BJ (cell line): ENCODE data around the gene SLC7A6OS. TPM values are rescaled to one million over a fixed set of nuclear protein-coding genes. Genes with fewer than 3 reads are reported as not detected.

ENCODE experiments used
- CTCF ChIA-PET: fragments of 350-600 bp; formaldehyde crosslinking; extraction: SDS; loops from one replicate; lab custom pipeline; 2021; ENCODE audit warnings: antibody characterized with exemption, inconsistent platforms; lab: Yijun Ruan, JAX
- POLR2A ChIA-PET: fragments of 300-600 bp; sonication (Branson Sonifier 250); formaldehyde crosslinking; extraction: SDS; loops from one replicate; lab custom pipeline; 2021; ENCODE audit warnings: antibody characterized with exemption; lab: Charles Lee
- DNase-seq: peaks from one replicate; pipeline ENCODE4 v3.0.0-alpha.2; 2011; ENCODE audit warnings: low read depth
- H3K27me3 ChIP-seq: 2 replicates; pipeline ENCODE4 v1.6.0; 2011; ENCODE audit warnings: low read length; ENCODE audit not compliant: control insufficient read depth, insufficient read depth
- H3K36me3 ChIP-seq: 2 replicates; pipeline ENCODE4 v1.5.1; 2011; ENCODE audit warnings: low read length; ENCODE audit not compliant: control insufficient read depth, insufficient read depth
- H3K4me3 ChIP-seq: 2 replicates; pipeline ENCODE4 v1.5.1; 2011; ENCODE audit warnings: low read depth, mild to moderate bottlenecking, control low read depth, low read length
- CTCF ChIP-seq: IDR thresholded peaks from 2 replicates; pipeline ENCODE4 v1.5.1; 2011; ENCODE audit warnings: low read depth, mild to moderate bottlenecking, control low read depth, inconsistent platforms, low read length, moderate library complexity; ENCODE audit not compliant: insufficient read depth
- polyA plus RNA-seq: library from polyadenylated mRNA; depleted of rRNA; stranded (reverse); fragments of >200 nt; gene quantifications from 2 replicates; pipeline ENCODE4 v1.2.3, GENCODE V29; 2011

The SLC7A6OS gene
- polyA plus RNA-seq, 1 experiment, result 5.3 TPM

- CTCF ChIA-PET, result interaction anchor here (0.7 to 14.3 kb wide), 11 partner anchors 10 to 164 kb away, joined by 3 to 310 read pairs (median 3); partner anchors contain the start of genes PLA2G15, PRMT7 and SLC7A6OS
These were observed 52.6 kb downstream of the SLC7A6OS start for GRCh38 chr16:68257906-68258800.

GRCh38 chr16:68257251-68257905 lies 53.4 kb downstream of the SLC7A6OS start:
- Histone ChIP-seq H3K4me3 (no peak overlapping the region), H3K27me3 (no peaks in the 10 kb centered on the region), H3K36me3 (peaks cover 23% of the 10 kb centered on the region)
- ChIA-PET POLR2A (interaction anchor here (1.0 kb wide), 1 partner anchor 12 kb away, joined by 7 read pairs; the partner anchor contains the start of gene PLA2G15), CTCF (interaction anchor here (0.7 to 14.3 kb wide), 8 partner anchors 9 to 84 kb away, joined by 3 to 310 read pairs (median 4); partner anchors contain the start of gene PLA2G15)
- no peak for DNase-seq
- TF ChIP-seq CTCF, result no peak

More at GRCh38 chr16:68257906-68258800, 52.6 kb downstream of the SLC7A6OS start:
- no peak for DNase-seq
- POLR2A ChIA-PET, result interaction anchor here (0.5 to 1.0 kb wide), 4 partner anchors 13 to 70 kb away, joined by 3 to 9 read pairs (median 5); partner anchors contain the start of genes PLA2G15, PRMT7 and SLC7A6OS
- Histone ChIP-seq H3K4me3 (no peak overlapping the region), H3K36me3 (peaks cover 21% of the 10 kb centered on the region), H3K27me3 (no peaks in the 10 kb centered on the region)
- TF ChIP-seq CTCF, result no peak

GRCh38 chr16:68255712-68256111 lies 55.0 kb downstream of the SLC7A6OS start:
- H3K27me3 ChIP-seq, result no peaks in the 10 kb centered on the region
- no peak for TF ChIP-seq CTCF
- DNase-seq, result no peak
- ChIA-PET CTCF (interaction anchor here (0.7 to 14.3 kb wide), 3 partner anchors 9 to 266 kb away, joined by 3 to 310 read pairs (median 6); partner anchors contain the start of gene SLC7A6), POLR2A (no interaction called here)
- no peak overlapping the region for H3K4me3 ChIP-seq
- H3K36me3 ChIP-seq, result peaks cover 23% of the 10 kb centered on the region

GRCh38 chr16:68253721-68254120 lies 57.0 kb downstream of the SLC7A6OS start:
- ChIA-PET CTCF (interaction anchor here (1.4 to 14.3 kb wide), 3 partner anchors 8 to 70 kb away, joined by 8 to 310 read pairs (median 20); partner anchors contain the start of gene SLC7A6), POLR2A (no interaction called here)
- Histone ChIP-seq H3K27me3 (no peaks in the 10 kb centered on the region), H3K4me3 (no peak overlapping the region), H3K36me3 (peaks cover 19% of the 10 kb centered on the region)
- DNase-seq, result no peak
- no peak for TF ChIP-seq CTCF
